Frontal cortex (tissue), 4 donors: Measurements from ENCODE around the gene UBE2U. TPM values are rescaled to one million over a fixed set of nuclear protein-coding genes. Genes with fewer than 3 reads are reported as not detected.
"Not testable (repeated sequence)": the region's sequence is repeated elsewhere in the genome, so short reads cannot be mapped to it uniquely, and the experiment has no call there.

ENCODE experiments used
- DNase-seq, 2 donors: peaks; one replicate each; pipeline ENCODE4 v3.0.0; 2012; ENCODE audit warnings: low spot score in 2 of 2
- FAIRE-seq: peaks from 2 replicates; lab custom pipeline; 2012; peaks lifted over from hg19 to GRCh38; lab: Jason Lieb, UNC
- total RNA-seq: library from RNA; depleted of rRNA; stranded (reverse); fragments of >200 nt; gene quantifications from one replicate; pipeline ENCODE4 v1.2.3, GENCODE V29; 2014
- donor health status: control.
- donor health status: control.
- donor health status: control.

Gene UBE2U
- total RNA-seq, 1 donor from 2014 or later = not detected

- no peak for DNase-seq
- no peak for FAIRE-seq
These were observed 31.8 kb downstream of the UBE2U start for GRCh38 chr1:64235181-64235580.

- DNase-seq (no peak), FAIRE-seq (no peak)
These were observed 32.5 kb downstream of the UBE2U start for GRCh38 chr1:64235910-64236309.

- DNase-seq (no peak), FAIRE-seq (no peak)
These were observed 33.1 kb downstream of the UBE2U start for GRCh38 chr1:64236541-64236954.

GRCh38 chr1:64239519-64239918 is 36.1 kb downstream of the UBE2U start:
- DNase-seq, FAIRE-seq: not testable (repeated sequence)

GRCh38 chr1:64240206-64240605 is 36.8 kb downstream of the UBE2U start:
- FAIRE-seq = no peak
- no peak for DNase-seq

DNA sequence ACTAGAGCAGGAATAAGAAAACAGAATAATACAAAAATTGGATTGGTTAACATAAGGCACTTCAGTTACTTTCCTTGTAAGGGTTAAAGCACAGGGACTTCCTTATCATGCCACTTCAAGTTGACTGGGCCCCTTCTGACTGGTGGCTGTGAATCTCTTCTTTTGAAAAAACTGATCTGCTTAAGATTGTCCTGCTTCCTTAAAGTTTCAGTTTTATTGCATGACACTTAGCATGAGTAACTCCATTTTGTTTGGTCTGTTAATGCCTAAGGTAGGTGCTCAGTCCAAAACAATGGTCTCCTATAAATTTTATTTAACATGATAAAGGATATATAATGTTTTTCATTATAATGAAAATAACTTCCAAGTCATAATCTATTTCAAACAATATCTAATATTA is 37.6 kb downstream of the UBE2U start:
- DNase-seq (no peak), FAIRE-seq (no peak)

DNA sequence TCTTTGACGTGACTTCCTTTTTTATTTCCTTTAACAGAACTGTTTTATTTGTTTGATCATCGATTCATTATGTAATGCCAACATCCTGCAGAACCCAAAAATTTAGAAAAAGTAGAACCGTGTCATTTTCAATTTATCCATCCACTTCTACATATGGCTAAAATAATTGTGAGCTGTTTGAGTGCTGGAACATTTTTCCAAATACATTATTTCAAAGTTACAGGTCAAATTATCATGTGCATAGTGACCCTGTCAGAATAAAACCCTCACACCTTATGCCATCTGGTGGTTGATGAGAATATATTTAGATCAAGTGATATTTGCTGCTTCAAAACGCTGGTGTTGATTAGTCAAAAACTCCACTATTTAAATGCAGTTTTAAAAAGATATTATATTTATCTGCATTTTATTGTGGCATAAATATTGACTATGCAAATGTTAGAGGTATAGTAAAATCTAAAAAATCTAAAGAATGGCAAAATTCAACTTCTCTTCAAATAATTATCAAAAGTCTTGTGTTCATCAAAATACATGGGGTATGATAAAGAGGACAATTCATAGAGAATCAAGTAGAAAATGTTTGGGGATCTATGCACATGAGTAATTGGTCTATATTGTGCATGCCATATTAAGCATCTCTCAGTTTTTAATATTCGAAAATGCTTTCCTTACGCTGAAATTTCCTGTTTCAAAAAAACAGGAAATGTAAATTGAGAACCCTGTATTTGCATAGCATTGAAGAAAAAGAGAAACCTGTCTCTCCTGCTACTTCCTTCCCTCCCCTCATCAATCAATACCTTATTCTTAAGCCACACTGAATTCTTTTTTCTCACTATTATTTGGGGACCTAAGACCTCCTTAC is 39.7 kb downstream of the UBE2U start:
- FAIRE-seq (peak; percentile 81), DNase-seq (peak in 1 of 2 donors; percentile 3)

- FAIRE-seq = no peak
These were observed 40.3 kb downstream of the UBE2U start for GRCh38 chr1:64243757-64244080.

DNA sequence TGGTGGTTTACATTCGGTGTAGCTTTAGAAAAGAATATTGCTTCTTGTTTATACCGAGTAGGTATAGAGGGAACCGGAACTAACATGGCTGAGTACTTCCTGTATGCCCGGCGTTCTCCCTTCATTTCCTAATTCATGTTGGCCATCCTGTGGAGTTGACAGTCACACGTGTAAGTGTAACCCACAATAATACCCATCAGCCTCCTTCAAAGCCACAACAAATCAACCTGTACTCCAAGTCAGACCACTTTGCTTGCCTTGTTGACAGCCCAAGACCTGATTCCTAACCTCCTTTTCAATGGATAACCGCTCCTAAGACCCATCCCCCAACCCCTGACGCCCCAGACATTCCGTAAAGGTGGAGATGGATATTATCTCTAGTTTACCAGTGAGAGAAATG is 42.1 kb downstream of the UBE2U start:
- no peak for FAIRE-seq
- DNase-seq = no peak

More at GRCh38 chr1:64243757-64244080, 40.3 kb downstream of the UBE2U start:
- no peak for DNase-seq

- DNase-seq = peak in 1 of 2 donors; percentile 27
These were observed 43.0 kb downstream of the UBE2U start for GRCh38 chr1:64246294-64246917.

DNA sequence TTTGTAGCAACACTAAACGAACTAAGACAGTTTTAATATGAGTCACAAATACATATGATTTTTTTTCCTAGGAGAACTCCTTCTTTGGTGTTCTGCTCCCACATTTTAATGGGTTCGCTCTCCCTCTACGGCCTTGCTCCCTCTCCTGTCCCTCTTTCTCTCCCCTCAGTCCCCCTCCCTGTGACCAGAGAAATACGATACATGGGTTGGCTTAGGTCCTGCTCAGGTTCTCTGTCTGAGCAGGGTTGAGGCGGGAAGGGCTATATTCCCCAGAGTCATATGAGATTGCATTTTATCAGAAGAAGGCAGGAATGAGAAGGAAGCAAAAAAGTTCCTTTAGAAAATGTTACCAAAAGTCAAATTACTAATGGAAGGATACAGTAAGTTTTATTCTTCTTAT is 44.6 kb downstream of the UBE2U start:
- DNase-seq (no peak), FAIRE-seq (no peak)

More at GRCh38 chr1:64246294-64246917, 43.0 kb downstream of the UBE2U start:
- peak; percentile 99 for FAIRE-seq

DNA sequence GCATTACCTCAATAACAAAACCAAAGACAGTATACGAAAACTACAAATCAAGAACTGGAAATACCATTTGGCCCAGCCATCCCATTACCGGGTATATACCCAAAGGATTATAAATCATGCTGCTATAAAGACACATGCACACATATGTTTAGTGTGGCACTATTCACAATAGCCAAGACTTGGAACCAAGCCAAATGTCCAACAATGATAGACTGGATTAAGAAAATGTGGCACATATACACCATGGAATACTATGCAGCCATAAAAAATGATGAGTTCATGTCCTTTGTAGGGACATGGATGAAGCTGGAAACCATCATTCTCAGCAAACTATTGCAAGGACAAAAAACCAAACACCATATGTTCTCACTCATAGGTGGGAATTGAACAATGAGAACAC is 47.0 kb downstream of the UBE2U start:
- DNase-seq, FAIRE-seq: not testable (repeated sequence)

DNA sequence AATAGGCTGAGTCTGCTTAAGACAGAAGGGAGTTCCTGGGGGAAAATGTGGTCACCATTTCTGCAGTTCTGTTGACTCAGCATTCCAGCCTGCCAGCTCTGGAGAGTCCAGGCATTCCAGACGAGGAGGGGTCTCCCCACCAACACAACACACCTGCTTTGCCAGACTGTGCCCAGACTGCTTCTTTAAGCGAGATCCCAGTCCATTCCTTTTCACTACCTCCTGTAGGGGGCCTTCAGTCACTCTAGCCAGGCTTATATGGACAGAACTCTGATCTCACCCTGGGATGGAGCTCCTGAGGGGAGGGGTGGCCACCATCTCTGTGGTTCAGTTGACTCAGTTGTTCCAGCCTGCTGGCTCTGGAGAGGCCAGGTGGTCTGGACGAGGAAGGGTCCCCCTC is 48.5 kb downstream of the UBE2U start:
- DNase-seq = no peak
- no peak for FAIRE-seq

GRCh38 chr1:64257233-64257632 is 53.8 kb downstream of the UBE2U start:
- FAIRE-seq, DNase-seq: not testable (repeated sequence)

DNA sequence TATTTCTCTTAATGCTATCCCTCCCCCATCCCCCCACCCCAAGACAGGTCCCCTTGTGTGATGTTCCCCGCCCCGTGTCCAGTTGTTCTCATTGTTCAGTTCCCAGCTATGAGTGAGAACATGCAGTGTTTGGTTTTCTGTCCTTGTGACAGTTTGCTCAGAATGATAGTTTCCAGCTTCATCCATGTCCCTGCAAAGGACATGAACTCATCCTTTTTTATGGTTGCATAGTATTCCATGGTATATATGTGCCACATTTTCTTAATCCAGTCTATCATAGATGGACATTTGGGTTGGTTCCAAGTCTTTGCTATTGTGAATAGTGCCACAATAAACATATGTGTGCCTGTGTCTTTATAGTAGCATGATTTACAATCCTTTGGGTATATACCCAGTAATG is 55.0 kb downstream of the UBE2U start:
- not testable (repeated sequence) for FAIRE-seq, DNase-seq

DNA sequence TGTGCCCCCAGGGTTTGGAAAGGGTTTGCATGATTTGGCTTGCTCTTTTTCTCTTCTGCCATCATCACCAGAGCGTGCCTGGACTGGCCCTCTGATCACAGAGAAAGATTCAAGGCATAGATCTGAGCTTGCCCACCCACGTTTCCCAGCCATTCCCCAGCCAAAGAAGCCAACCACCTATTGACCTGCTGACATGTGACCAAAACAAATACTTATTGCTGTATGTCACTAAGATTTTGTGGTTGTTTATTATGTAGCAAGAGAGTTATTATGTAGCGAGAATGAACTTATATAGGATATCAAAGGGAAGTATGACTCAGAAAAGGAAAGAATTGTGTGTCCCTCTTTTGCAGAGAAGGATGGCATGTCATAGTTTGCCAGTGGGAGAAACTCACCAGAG is 59.9 kb downstream of the UBE2U start:
- FAIRE-seq (no peak), DNase-seq (no peak)

DNA sequence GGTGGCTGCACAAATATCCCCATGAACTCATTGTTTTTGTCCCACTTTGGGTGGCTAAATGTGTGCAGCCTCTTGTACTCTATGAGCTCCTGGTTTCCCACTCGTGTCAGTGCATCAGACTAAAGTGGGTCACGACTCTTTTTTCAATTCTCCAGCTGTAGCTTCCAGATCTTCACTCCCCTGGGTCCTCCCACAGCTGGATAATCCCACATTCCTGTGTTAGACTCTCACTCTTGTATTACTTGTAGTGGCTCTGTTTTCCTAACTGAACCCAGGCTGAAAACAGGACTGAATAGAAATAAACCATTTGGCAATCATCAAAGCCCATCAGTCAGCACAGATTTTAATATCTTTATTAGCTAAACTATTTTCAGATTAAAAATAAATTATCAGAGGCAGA is 60.4 kb downstream of the UBE2U start:
- FAIRE-seq = no peak
- no peak for DNase-seq

DNA sequence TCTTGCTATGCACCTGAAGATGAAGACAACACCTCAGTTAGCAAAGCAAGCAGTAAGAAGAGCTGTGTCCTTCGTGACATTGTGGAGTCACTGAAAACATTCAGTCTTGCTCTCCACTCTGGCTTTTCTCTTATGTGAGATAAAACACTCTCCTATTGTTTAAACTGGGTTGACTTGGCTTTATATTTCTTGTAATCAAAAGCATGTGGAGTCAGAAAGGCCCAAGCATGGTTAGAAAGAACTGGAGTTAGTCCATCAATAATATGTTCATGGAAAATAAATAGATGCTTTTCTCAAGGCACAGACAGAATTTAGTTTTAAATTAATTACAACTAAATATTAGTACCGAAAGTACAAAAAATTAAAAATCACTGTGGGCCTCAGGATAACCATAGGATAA is 61.7 kb downstream of the UBE2U start:
- DNase-seq = no peak

GRCh38 chr1:64266991-64267390 is 63.6 kb downstream of the UBE2U start:
- no peak for FAIRE-seq
- no peak for DNase-seq

More for the DNA sequence above, 61.7 kb downstream of the UBE2U start:
- no peak for FAIRE-seq

DNA sequence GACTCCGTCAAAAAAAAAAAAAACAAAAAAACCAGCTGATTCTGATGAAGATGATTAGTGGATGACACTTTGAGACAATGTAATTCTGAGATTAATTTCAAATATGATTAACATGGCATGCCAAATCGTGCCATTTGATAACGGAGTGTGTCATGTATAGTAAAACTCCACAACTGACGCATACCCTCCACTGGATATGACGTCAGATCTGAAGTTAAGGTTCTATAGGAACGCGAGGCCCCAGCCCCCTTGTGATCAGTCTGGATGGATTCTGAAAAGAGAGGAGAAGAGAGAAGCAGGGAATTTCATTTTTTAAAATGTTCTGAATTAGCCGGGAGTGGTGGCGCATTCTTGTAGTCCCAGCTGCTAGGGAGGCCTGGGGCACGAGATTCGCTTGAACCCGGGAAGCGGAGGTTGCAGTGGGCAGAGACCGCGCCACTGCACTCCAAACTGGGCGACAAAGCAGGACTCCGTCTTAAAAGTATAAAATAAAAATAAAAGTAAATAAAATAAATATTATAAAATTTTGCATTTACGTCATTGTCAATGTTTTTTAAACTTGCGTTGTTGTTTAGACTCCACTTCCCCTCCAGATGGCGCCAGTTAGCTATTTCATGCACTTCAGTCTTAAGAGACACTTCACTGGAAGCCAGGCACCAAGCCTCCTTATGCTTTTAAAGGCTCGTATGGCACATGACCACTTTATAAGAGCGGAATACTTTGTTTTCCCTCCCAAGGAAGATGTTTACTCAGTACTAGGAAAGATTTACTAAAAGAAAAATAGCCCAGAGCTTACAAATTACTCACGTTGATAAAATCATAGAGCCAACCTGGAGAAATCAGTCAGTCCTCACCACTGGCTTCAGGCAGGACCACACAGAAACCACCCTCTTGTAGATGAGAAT is 65.5 kb downstream of the UBE2U start:
- peak; percentile 21 for FAIRE-seq
- peak; percentile 14 to 54 for DNase-seq
